Mesenchymal stem cell (in vitro differentiated cells and primary cell): ENCODE measurements around the gene TM4SF20. TPM values are rescaled to one million over a fixed set of nuclear protein-coding genes. Genes with fewer than 3 reads are reported as not detected.

Experiments
- DNase-seq: peaks from one replicate; pipeline ENCODE4 v3.0.0-alpha.2; 2013
- H2AFZ ChIP-seq: one replicate; pipeline ENCODE4 v1.6.1; 2013; ENCODE audit warnings: low read depth, mild to moderate bottlenecking, control low read depth, inconsistent platforms, low read length, moderate library complexity
- H2AK5ac ChIP-seq: 2 replicates; pipeline ENCODE4 v1.6.1; 2013; ENCODE audit warnings: low read length, moderate library complexity, mild to moderate bottlenecking, inconsistent platforms; ENCODE audit not compliant: severe bottlenecking
- H2BK120ac ChIP-seq: one replicate; pipeline ENCODE4 v1.6.1; 2013; ENCODE audit warnings: low read depth, mild to moderate bottlenecking, inconsistent platforms, low read length, moderate library complexity
- H2BK12ac ChIP-seq, 2 experiments: one replicate each; pipeline ENCODE4 v1.6.1; 2013; ENCODE audit warnings: inconsistent platforms in 2 of 2, low read length in 2 of 2, mild to moderate bottlenecking in 2 of 2, moderate library complexity in 2 of 2, control low read depth in 1 of 2
- H2BK15ac ChIP-seq: one replicate; pipeline ENCODE4 v1.6.1; 2013; ENCODE audit warnings: mild to moderate bottlenecking, low read depth, inconsistent platforms; ENCODE audit not compliant: poor library complexity, severe bottlenecking
- H2BK5ac ChIP-seq: 2 replicates; pipeline ENCODE4 v1.6.1; 2013; ENCODE audit warnings: low read depth, mild to moderate bottlenecking, low read length, control low read depth, inconsistent platforms; ENCODE audit not compliant: poor library complexity, severe bottlenecking
- H3K14ac ChIP-seq, 2 experiments: one replicate each; pipeline ENCODE4 v1.6.1; 2013; ENCODE audit warnings: inconsistent platforms in 2 of 2, low read length in 2 of 2, control low read depth in 1 of 2, mild to moderate bottlenecking in 1 of 2, moderate library complexity in 1 of 2
- H3K18ac ChIP-seq, 2 experiments: one replicate each; pipeline ENCODE4 v1.6.1; 2013; ENCODE audit warnings: inconsistent platforms in 2 of 2, low read length in 2 of 2, control low read depth in 1 of 2, low read depth in 1 of 2, mild to moderate bottlenecking in 1 of 2
- H3K23ac ChIP-seq, 2 experiments: one replicate each; pipeline ENCODE4 v1.6.1; 2013; ENCODE audit warnings: inconsistent platforms in 2 of 2, low read length in 2 of 2, mild to moderate bottlenecking in 2 of 2, moderate library complexity in 2 of 2, control low read depth in 1 of 2
- H3K27ac ChIP-seq: 2 replicates; pipeline ENCODE4 v1.5.1; 2013; ENCODE audit warnings: mild to moderate bottlenecking, moderate library complexity, low read length, control low read depth, inconsistent platforms; ENCODE audit not compliant: poor library complexity, severe bottlenecking
- H3K27me3 ChIP-seq, 2 experiments: 2 replicates each; pipeline versions ENCODE4 v1.6.1 to v1.7.0; 2013; ENCODE audit warnings: low read length in 2 of 2, mild to moderate bottlenecking in 2 of 2, moderate library complexity in 2 of 2, control low read depth in 1 of 2, inconsistent platforms in 1 of 2; ENCODE audit not compliant: control insufficient read depth in 1 of 2, insufficient read depth in 1 of 2
- H3K36me3 ChIP-seq, 2 experiments: 2 replicates each; pipeline versions ENCODE4 v1.6.1 to v1.7.0; 2013; ENCODE audit warnings: low read length in 2 of 2, control low read depth in 1 of 2, inconsistent platforms in 1 of 2, low read depth in 1 of 2, mild to moderate bottlenecking in 1 of 2; ENCODE audit not compliant: insufficient read depth in 2 of 2, control insufficient read depth in 1 of 2
- H3K4ac ChIP-seq, 2 experiments: one replicate each; pipeline ENCODE4 v1.6.1; 2013; ENCODE audit warnings: inconsistent platforms in 2 of 2, low read length in 2 of 2, mild to moderate bottlenecking in 2 of 2, moderate library complexity in 2 of 2, control low read depth in 1 of 2, low read depth in 1 of 2
- H3K4me1 ChIP-seq: 2 replicates; pipeline ENCODE4 v1.6.1; 2013; ENCODE audit warnings: low read depth, low read length, control low read depth; ENCODE audit not compliant: control insufficient read depth, insufficient read depth
- H3K4me2 ChIP-seq: 2 replicates; pipeline ENCODE4 v1.6.1; 2013; ENCODE audit warnings: low read length, mild to moderate bottlenecking, inconsistent platforms; ENCODE audit not compliant: poor library complexity, severe bottlenecking
- H3K4me3 ChIP-seq, 2 experiments: 2 replicates each; pipeline versions ENCODE4 v1.5.1 to v1.7.0; 2013; ENCODE audit warnings: low read length in 2 of 2, mild to moderate bottlenecking in 2 of 2, control low read depth in 1 of 2, low read depth in 1 of 2; ENCODE audit not compliant: insufficient read depth in 1 of 2
- H3K79me1 ChIP-seq: replicated peaks from 2 replicates; pipeline ENCODE4 v1.6.1; 2013; ENCODE audit warnings: mild to moderate bottlenecking, control low read depth, low read length, inconsistent platforms; ENCODE audit not compliant: poor library complexity, severe bottlenecking
- H3K9ac ChIP-seq: 2 replicates; pipeline ENCODE4 v1.7.0; 2013; ENCODE audit warnings: mild to moderate bottlenecking, low read length, moderate library complexity
- H3K9me3 ChIP-seq: 2 replicates; pipeline ENCODE4 v1.7.0; 2013; ENCODE audit warnings: mild to moderate bottlenecking, low read length; ENCODE audit not compliant: control insufficient read depth
- H4K8ac ChIP-seq: one replicate; pipeline ENCODE4 v1.6.1; 2013; ENCODE audit warnings: inconsistent platforms, mild to moderate bottlenecking, low read length, moderate library complexity
- H4K91ac ChIP-seq: one replicate; pipeline ENCODE4 v1.6.1; 2013; ENCODE audit warnings: mild to moderate bottlenecking, low read length, inconsistent platforms
- WGBS: methylation state at CpG from one replicate; pipeline ENCODE4 v1.1.7; 2013; ENCODE audit warnings: mixed read lengths; 5-methylcytosine and 5-hydroxymethylcytosine counted together
- polyA plus RNA-seq, 2 experiments: library from polyadenylated mRNA; stranded (reverse); fragments of 200-250 nt; gene quantifications; one replicate each; pipeline ENCODE4 v1.2.3, GENCODE V29; 2013

The TM4SF20 gene, protein sequence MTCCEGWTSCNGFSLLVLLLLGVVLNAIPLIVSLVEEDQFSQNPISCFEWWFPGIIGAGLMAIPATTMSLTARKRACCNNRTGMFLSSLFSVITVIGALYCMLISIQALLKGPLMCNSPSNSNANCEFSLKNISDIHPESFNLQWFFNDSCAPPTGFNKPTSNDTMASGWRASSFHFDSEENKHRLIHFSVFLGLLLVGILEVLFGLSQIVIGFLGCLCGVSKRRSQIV
- polyA plus RNA-seq (2013, experiment 1 of 2): not detected
- polyA plus RNA-seq (2013, experiment 2 of 2): not detected

- DNase-seq: no peak
- no peak within 1 kb of the TSS for H2BK5ac ChIP-seq
- no peak within 1 kb of the TSS for H2BK120ac ChIP-seq
- no peak within 1 kb of the TSS for H3K23ac ChIP-seq
- no peak within 1 kb of the TSS for H3K4me2 ChIP-seq
- no peak within 1 kb of the TSS for H2BK12ac ChIP-seq
- H3K14ac ChIP-seq: no peak within 1 kb of the TSS
- H2AFZ ChIP-seq: no peak within 1 kb of the TSS
- H3K9me3 ChIP-seq: no peaks in the 10 kb centered on the region
- H3K27me3 ChIP-seq: peaks cover 0 to 5% of the 10 kb centered on the region in 2 experiments
- no peak within 1 kb of the TSS for H2AK5ac ChIP-seq
- no peak within 1 kb of the TSS for H3K4me3 ChIP-seq
- no peak within 1 kb of the TSS for H4K91ac ChIP-seq
- H3K36me3 ChIP-seq: no peaks in the 10 kb centered on the region
- H3K4ac ChIP-seq: no peak within 1 kb of the TSS
- H3K18ac ChIP-seq: no peak within 1 kb of the TSS
- H3K79me1 ChIP-seq: no peaks in the 10 kb centered on the region
- no peak within 1 kb of the TSS for H3K9ac ChIP-seq
- H3K27ac ChIP-seq: no peak within 1 kb of the TSS
- no peak within 1 kb of the TSS for H4K8ac ChIP-seq
- H3K4me1 ChIP-seq: no peaks in the 10 kb centered on the region
- WGBS: 74% methylated on average over 4 of the region's 4 CpGs
- H2BK15ac ChIP-seq: no peak within 1 kb of the TSS
These were observed at the start of gene TM4SF20 for GRCh38 chr2:227379095-227379494. Gene TM4SF20, minus strand, starts transcription at chr2:227379306. Its CDS starts 38 bp downstream, at chr2:227379268.

DNA sequence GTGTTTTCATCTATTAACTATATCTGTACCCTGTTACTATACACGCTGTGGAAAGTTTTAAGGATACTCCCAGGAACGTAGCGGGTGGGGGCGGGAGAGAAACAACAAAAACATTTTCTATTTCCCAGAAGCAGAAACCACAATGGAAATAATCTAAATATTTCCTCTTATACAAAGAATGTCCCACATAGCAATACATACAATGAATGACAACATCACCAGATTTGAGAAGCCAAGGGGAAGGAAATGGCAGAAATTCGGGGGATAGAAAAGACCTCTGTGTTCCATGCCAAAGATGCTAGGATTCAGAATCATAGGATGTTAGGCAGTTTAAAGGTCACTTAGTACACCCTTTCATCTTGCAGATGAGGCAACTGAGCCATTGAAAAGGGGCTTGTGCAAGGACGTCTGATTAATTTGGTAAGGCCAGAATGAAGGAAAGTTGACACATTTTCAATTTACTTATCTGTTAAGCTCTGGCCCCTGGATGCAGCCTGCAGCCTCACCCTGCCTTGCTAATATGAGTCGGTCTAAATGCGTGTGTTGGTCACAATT is 49.7 kb upstream of the TM4SF20 start:
- Histone ChIP-seq H3K9me3 (peaks cover 11% of the 10 kb centered on the region), H3K4me2 (no peak overlapping the region), H2BK5ac (no peak overlapping the region), H3K14ac (no peak overlapping the region), H2AK5ac (no peak overlapping the region), H2BK15ac (no peak overlapping the region), H3K23ac (peak overlapping the region in 1 of 2 experiments; percentile 9), H2BK120ac (no peak overlapping the region), H2BK12ac (no peak overlapping the region), H3K4ac (no peak overlapping the region), H3K4me1 (no peaks in the 10 kb centered on the region), H3K36me3 (no peaks in the 10 kb centered on the region), H3K9ac (no peak overlapping the region), H3K27ac (no peak overlapping the region), H3K4me3 (no peak overlapping the region), H2AFZ (no peak overlapping the region), H4K91ac (no peak overlapping the region), H3K18ac (no peak overlapping the region), H3K27me3 (no peaks in the 10 kb centered on the region), H3K79me1 (no peaks in the 10 kb centered on the region), H4K8ac (no peak overlapping the region)
- WGBS: 91% methylated on average over 8 of the region's 8 CpGs
- no peak for DNase-seq

DNA sequence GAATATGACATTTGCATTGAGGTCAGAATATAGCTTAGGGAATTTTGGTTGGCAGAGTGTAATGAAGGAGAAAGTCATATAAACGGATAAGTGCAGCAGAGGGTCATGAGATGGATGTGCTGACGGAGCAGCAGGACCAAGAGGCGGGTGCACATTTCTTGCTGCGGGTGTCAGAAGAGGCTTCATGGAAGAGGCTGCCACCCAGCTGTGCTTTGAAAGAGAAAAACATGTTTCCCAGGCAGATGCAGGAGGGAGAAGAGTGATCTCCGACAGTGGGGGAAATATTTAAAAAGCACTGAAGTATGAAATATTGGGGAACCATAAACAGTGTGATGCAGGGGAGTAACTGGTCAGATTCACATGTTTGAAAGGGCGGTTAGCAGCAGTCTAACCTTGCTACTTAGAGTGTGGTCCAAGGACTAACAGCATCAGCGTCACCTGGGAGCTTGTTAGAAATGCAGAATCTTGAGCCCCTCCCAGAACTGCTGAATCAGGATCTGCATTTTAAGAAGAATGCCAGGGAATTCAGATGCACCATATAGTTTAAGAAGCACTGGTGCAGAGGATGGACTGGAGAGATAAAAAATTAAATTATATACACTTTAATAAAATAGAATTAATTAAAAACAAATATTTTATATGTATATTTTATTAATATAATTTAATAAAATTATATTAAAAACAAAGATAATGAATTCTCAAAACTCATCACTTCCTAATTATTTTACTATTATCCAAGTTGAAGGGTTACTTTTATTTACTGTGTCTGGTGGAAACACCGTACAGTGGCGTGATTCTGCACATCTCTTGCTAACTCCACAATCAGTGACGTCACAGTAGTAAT is 44.8 kb upstream of the TM4SF20 start:
- no peak overlapping the region for H2BK5ac ChIP-seq
- H2BK12ac ChIP-seq: no peak overlapping the region
- no peak overlapping the region for H2BK15ac ChIP-seq

More for the DNA sequence above, 44.8 kb upstream of the TM4SF20 start:
- no peaks in the 10 kb centered on the region for H3K79me1 ChIP-seq
- 88% methylated on average over 10 of the region's 10 CpGs for WGBS
- H2AK5ac ChIP-seq: no peak overlapping the region
- no peaks in the 10 kb centered on the region for H3K9me3 ChIP-seq
- H2AFZ ChIP-seq: no peak overlapping the region
- H3K4ac ChIP-seq: no peak overlapping the region
- H3K4me2 ChIP-seq: no peak overlapping the region
- no peaks in the 10 kb centered on the region for H3K36me3 ChIP-seq
- H3K27ac ChIP-seq: no peak overlapping the region
- no peak for DNase-seq
- no peak overlapping the region for H3K4me3 ChIP-seq
- H2BK120ac ChIP-seq: no peak overlapping the region
- no peaks in the 10 kb centered on the region for H3K27me3 ChIP-seq
- no peak overlapping the region for H3K14ac ChIP-seq
- no peak overlapping the region for H3K9ac ChIP-seq
- H3K4me1 ChIP-seq: no peaks in the 10 kb centered on the region
- no peak overlapping the region for H3K18ac ChIP-seq
- no peak overlapping the region for H4K8ac ChIP-seq
- H3K23ac ChIP-seq: no peak overlapping the region
- no peak overlapping the region for H4K91ac ChIP-seq
